Pulmonary artery endothelial cell (primary cell): ENCODE measurements around the gene TRAP1. TPM values are rescaled to one million over a fixed set of nuclear protein-coding genes. Genes with fewer than 3 reads are reported as not detected.

ENCODE experiments used
- DNase-seq: peaks from one replicate; pipeline ENCODE4 v3.0.0-alpha.2; 2011; ENCODE audit warnings: low read depth, low spot score
- total RNA-seq: library from RNA; depleted of rRNA; stranded (reverse); fragments of >200 nt; gene quantifications from 2 replicates; pipeline ENCODE4 v1.2.3, GENCODE V29; 2014

The TRAP1 gene
- 111 and 183 TPM in 2 replicates for total RNA-seq

GRCh38 chr16:3717235-3718018 lies at the start of gene TRAP1:
TSS of gene TRAP1 (minus strand) at chr16:3717524. CDS start at chr16:3717508, 16 bp downstream.
- DNase-seq = peak; percentile 24

- DNase-seq = no peak
Observed at GRCh38 chr16:3766177-3766576, 48.9 kb upstream of the TRAP1 start.

- DNase-seq = no peak
Observed at GRCh38 chr16:3764409-3764808, 47.1 kb upstream of the TRAP1 start.

- DNase-seq = no peak
Observed at GRCh38 chr16:3762107-3762750, 44.9 kb upstream of the TRAP1 start.

- no peak for DNase-seq
Observed at GRCh38 chr16:3761375-3762106, 44.2 kb upstream of the TRAP1 start.

- DNase-seq = no peak
Observed at GRCh38 chr16:3760518-3760917, 43.2 kb upstream of the TRAP1 start.

GRCh38 chr16:3759736-3760135 lies 42.4 kb upstream of the TRAP1 start:
- DNase-seq = no peak

- DNase-seq = no peak
Observed at GRCh38 chr16:3756113-3756512, 38.8 kb upstream of the TRAP1 start.

- DNase-seq = no peak
Observed at GRCh38 chr16:3755249-3755648, 37.9 kb upstream of the TRAP1 start.

- no peak for DNase-seq
Observed at GRCh38 chr16:3754772-3755171, 37.4 kb upstream of the TRAP1 start.

GRCh38 chr16:3754081-3754703 lies 36.9 kb upstream of the TRAP1 start:
- DNase-seq = no peak

GRCh38 chr16:3752984-3753383 lies 35.7 kb upstream of the TRAP1 start:
- no peak for DNase-seq

GRCh38 chr16:3751878-3752277 lies 34.6 kb upstream of the TRAP1 start:
- DNase-seq = no peak

- no peak for DNase-seq
Observed at GRCh38 chr16:3748307-3748706, 31.0 kb upstream of the TRAP1 start.

- no peak for DNase-seq
Observed at GRCh38 chr16:3745751-3746355, 28.5 kb upstream of the TRAP1 start.

GRCh38 chr16:3744018-3744417 lies 26.7 kb upstream of the TRAP1 start:
- no peak for DNase-seq

- DNase-seq = no peak
Observed at GRCh38 chr16:3740934-3741333, 23.6 kb upstream of the TRAP1 start.

- no peak for DNase-seq
Observed at GRCh38 chr16:3740186-3740585, 22.9 kb upstream of the TRAP1 start.

- DNase-seq = no peak
Observed at GRCh38 chr16:3739636-3740035, 22.3 kb upstream of the TRAP1 start.

GRCh38 chr16:3738541-3738940 lies 21.2 kb upstream of the TRAP1 start:
- no peak for DNase-seq

- DNase-seq = no peak
Observed at GRCh38 chr16:3738128-3738527, 20.8 kb upstream of the TRAP1 start.
